H9 (cell line): ENCODE results near the gene YIPF1. TPM values are rescaled to one million over a fixed set of nuclear protein-coding genes. Genes with fewer than 3 reads are reported as not detected.

ENCODE experiments used
- DNase-seq: peaks from one replicate; pipeline ENCODE4 v3.0.0-alpha.2; 2017
- H2AFZ ChIP-seq: one replicate; pipeline ENCODE4 v1.6.1; 2013; ENCODE audit warnings: mild to moderate bottlenecking, low read length, control low read depth, moderate library complexity
- H2AK5ac ChIP-seq: 2 replicates; pipeline ENCODE4 v1.6.1; 2013; ENCODE audit warnings: low read length, control low read depth, mixed read lengths; ENCODE audit not compliant: insufficient read length
- H2BK120ac ChIP-seq: one replicate; pipeline ENCODE4 v1.6.1; 2013; ENCODE audit warnings: low read depth, mild to moderate bottlenecking, low read length, control low read depth, inconsistent platforms; ENCODE audit not compliant: poor library complexity, severe bottlenecking
- H2BK12ac ChIP-seq: 2 replicates; pipeline ENCODE4 v1.6.1; 2013; ENCODE audit warnings: low read length, control low read depth, mixed read lengths, low read depth; ENCODE audit not compliant: insufficient read length
- H2BK15ac ChIP-seq: 2 replicates; pipeline ENCODE4 v1.6.1; 2013; ENCODE audit warnings: low read depth, low read length, control low read depth
- H2BK20ac ChIP-seq: one replicate; pipeline ENCODE4 v1.6.1; 2013; ENCODE audit warnings: low read depth, mild to moderate bottlenecking, low read length, control low read depth, inconsistent platforms; ENCODE audit not compliant: poor library complexity, severe bottlenecking
- H2BK5ac ChIP-seq: 2 replicates; pipeline ENCODE4 v1.6.1; 2013; ENCODE audit warnings: low read length, control low read depth, mixed read lengths; ENCODE audit not compliant: insufficient read length
- H3K14ac ChIP-seq: 2 replicates; pipeline ENCODE4 v1.6.1; 2013; ENCODE audit warnings: low read length, control low read depth; ENCODE audit not compliant: insufficient read depth
- H3K18ac ChIP-seq: 2 replicates; pipeline ENCODE4 v1.6.1; 2013; ENCODE audit warnings: low read depth, mild to moderate bottlenecking, mixed read lengths, low read length, control low read depth; ENCODE audit not compliant: insufficient read length
- H3K23ac ChIP-seq: 2 replicates; pipeline ENCODE4 v1.6.1; 2013; ENCODE audit warnings: low read length, control low read depth, mixed read lengths, low read depth; ENCODE audit not compliant: insufficient read length
- H3K23me2 ChIP-seq: 2 replicates; pipeline ENCODE4 v1.6.1; 2013; ENCODE audit warnings: low read depth, mild to moderate bottlenecking, mixed read lengths, low read length, control low read depth; ENCODE audit not compliant: insufficient read length, poor library complexity, severe bottlenecking
- H3K27ac ChIP-seq: 2 replicates; pipeline ENCODE4 v1.5.1; 2013; ENCODE audit warnings: low read length, control low read depth, mixed read lengths, low read depth; ENCODE audit not compliant: insufficient read length
- H3K27me3 ChIP-seq: 2 replicates; pipeline ENCODE4 v1.6.1; 2013; ENCODE audit warnings: low read length, control low read depth, inconsistent platforms; ENCODE audit not compliant: insufficient read depth
- H3K4ac ChIP-seq: 2 replicates; pipeline ENCODE4 v1.6.1; 2013; ENCODE audit warnings: low read depth, mild to moderate bottlenecking, control low read depth, inconsistent platforms, low read length, moderate library complexity
- H3K4me1 ChIP-seq: 2 replicates; pipeline ENCODE4 v1.6.1; 2013; ENCODE audit warnings: low read length, control low read depth, inconsistent platforms; ENCODE audit not compliant: insufficient read depth
- H3K4me2 ChIP-seq: 2 replicates; pipeline ENCODE4 v1.6.1; 2013; ENCODE audit warnings: low read length, control low read depth, mixed read lengths; ENCODE audit not compliant: insufficient read length, insufficient read depth
- H3K56ac ChIP-seq: 2 replicates; pipeline ENCODE4 v1.6.1; 2013; ENCODE audit warnings: low read depth, mild to moderate bottlenecking, mixed read lengths, low read length, control low read depth; ENCODE audit not compliant: insufficient read length
- H3K79me1 ChIP-seq: 2 replicates; pipeline ENCODE4 v1.6.1; 2013; ENCODE audit warnings: low read depth, mild to moderate bottlenecking, moderate library complexity, low read length, control low read depth, inconsistent platforms; ENCODE audit not compliant: insufficient read depth, poor library complexity, severe bottlenecking
- H3K79me2 ChIP-seq: 2 replicates; pipeline ENCODE4 v1.6.1; 2013; ENCODE audit warnings: low read length, control low read depth, inconsistent platforms; ENCODE audit not compliant: insufficient read depth
- H3K9ac ChIP-seq: 2 replicates; pipeline ENCODE4 v1.6.1; 2013; ENCODE audit warnings: low read length, control low read depth, mixed read lengths; ENCODE audit not compliant: insufficient read length; ENCODE audit errors: extremely low read depth
- H3K9me3 ChIP-seq: one replicate; pipeline ENCODE4 v1.6.1; 2013; ENCODE audit warnings: low read depth, low read length, inconsistent platforms; ENCODE audit not compliant: control insufficient read depth
- H3T11ph ChIP-seq: one replicate; pipeline ENCODE4 v1.6.1; 2013; ENCODE audit warnings: mild to moderate bottlenecking, low read length, control low read depth, inconsistent platforms
- H4K20me1 ChIP-seq: one replicate; pipeline ENCODE4 v1.6.1; 2013; ENCODE audit not compliant: control insufficient read depth, insufficient read length, insufficient read depth
- H4K5ac ChIP-seq: 2 replicates; pipeline ENCODE4 v1.6.1; 2013; ENCODE audit warnings: low read depth, mild to moderate bottlenecking, mixed read lengths, low read length, control low read depth; ENCODE audit not compliant: insufficient read length
- H4K8ac ChIP-seq: replicated peaks from 2 replicates; pipeline ENCODE4 v1.6.1; 2013; ENCODE audit warnings: low read length, control low read depth, mixed read lengths, low read depth; ENCODE audit not compliant: insufficient read length
- H4K91ac ChIP-seq: 2 replicates; pipeline ENCODE4 v1.6.1; 2013; ENCODE audit warnings: low read depth, mild to moderate bottlenecking, moderate library complexity, mixed read lengths, low read length, control low read depth; ENCODE audit not compliant: insufficient read length
- H3K27ac Mint-ChIP-seq, 3 experiments: 2 replicates in 2 of 3; 3 replicates in 1 of 3; pipeline ENCODE4 v1.8.0; 2020 to 2021; ENCODE audit warnings: mixed read lengths in 3 of 3, mild to moderate bottlenecking in 1 of 3, moderate library complexity in 1 of 3
- H3K27me3 Mint-ChIP-seq: 2 replicates; pipeline ENCODE4 v1.8.0; 2021; ENCODE audit warnings: low read depth, mild to moderate bottlenecking, moderate library complexity, mixed read lengths
- H3K36me3 Mint-ChIP-seq, 3 experiments: 2 replicates in 2 of 3; 3 replicates in 1 of 3; pipeline ENCODE4 v1.8.0; 2020 to 2021; ENCODE audit warnings: low read depth in 3 of 3, mixed read lengths in 3 of 3; ENCODE audit not compliant: insufficient read depth in 1 of 3
- H3K4me1 Mint-ChIP-seq, 2 experiments: 2 replicates each; pipeline ENCODE4 v1.8.0; 2020; ENCODE audit warnings: mixed read lengths in 2 of 2
- H3K4me3 Mint-ChIP-seq, 2 experiments: 2 replicates in 1 of 2; 3 replicates in 1 of 2; pipeline ENCODE4 v1.8.0; 2020 to 2021; ENCODE audit warnings: mild to moderate bottlenecking in 2 of 2, mixed read lengths in 2 of 2, moderate library complexity in 1 of 2
- H3K9me3 Mint-ChIP-seq, 2 experiments: 2 replicates in 1 of 2; 3 replicates in 1 of 2; pipeline ENCODE4 v1.8.0; 2020; ENCODE audit warnings: mild to moderate bottlenecking in 2 of 2, mixed read lengths in 2 of 2, moderate library complexity in 1 of 2
- WGBS: extraction: QIAGEN DNeasy Blood & Tissue Kit; methylation state at CpG from one replicate; pipeline ENCODE4 v1.1.7; 2013; ENCODE audit warnings: missing lambda C conversion rate, low lambda C conversion rate, mixed read lengths; ENCODE audit not compliant: insufficient read length; ENCODE audit errors: extremely low coverage; 5-methylcytosine and 5-hydroxymethylcytosine counted together
- total RNA-seq: library from RNA; stranded (reverse); gene quantifications from 2 replicates; pipeline ENCODE4 v1.2.1, GENCODE V29; 2021
- TF ChIP-seq, protein P1 (sequence below): fragments of 200-600 bp; sonication (generic); conservative IDR thresholded peaks from 3 replicates; pipeline ENCODE4 v1.8.0; 2021; ENCODE audit warnings: antibody characterized with exemption, mild to moderate bottlenecking

Gene YIPF1
- total RNA-seq, 1 experiment from 2014 or later: 29.1 TPM

- Mint-ChIP-seq H3K9me3 (no peaks in the 10 kb centered on the region), H3K27ac (no peak overlapping the region; a peak in 1 of 7 replicates), H3K27me3 (peaks cover 7% of the 10 kb centered on the region), H3K4me3 (no peak overlapping the region), H3K36me3 (no peaks in the 10 kb centered on the region), H3K4me1 (peaks cover 0 to under 1% of the 10 kb centered on the region in 2 experiments; a peak in 1 of 4 replicates)
- Histone ChIP-seq H3K18ac (no peak overlapping the region), H4K91ac (no peak overlapping the region), H3K79me1 (no peaks in the 10 kb centered on the region), H4K20me1 (no peaks in the 10 kb centered on the region), H3K4me1 (no peaks in the 10 kb centered on the region), H4K5ac (no peak overlapping the region), H3K27me3 (no peaks in the 10 kb centered on the region), H2BK20ac (no peak overlapping the region), H4K8ac (no peak overlapping the region), H3K14ac (no peak overlapping the region), H3K27ac (no peak overlapping the region), H2AK5ac (no peak overlapping the region), H3K4me2 (no peak overlapping the region), H3K56ac (no peak overlapping the region), H2BK15ac (no peak overlapping the region), H3K4ac (no peak overlapping the region), H2BK12ac (no peak overlapping the region), H2AFZ (no peak overlapping the region), H3T11ph (no peak overlapping the region), H2BK120ac (no peak overlapping the region), H3K23me2 (no peaks in the 10 kb centered on the region), H3K9me3 (no peaks in the 10 kb centered on the region), H3K23ac (no peak overlapping the region), H3K79me2 (no peaks in the 10 kb centered on the region), H3K9ac (no peak overlapping the region), H2BK5ac (no peak overlapping the region)
- DNase-seq: no peak
- WGBS: no CpG with 5 or more reads among the region's 2 CpGs
- TF ChIP-seq, protein P1, sequence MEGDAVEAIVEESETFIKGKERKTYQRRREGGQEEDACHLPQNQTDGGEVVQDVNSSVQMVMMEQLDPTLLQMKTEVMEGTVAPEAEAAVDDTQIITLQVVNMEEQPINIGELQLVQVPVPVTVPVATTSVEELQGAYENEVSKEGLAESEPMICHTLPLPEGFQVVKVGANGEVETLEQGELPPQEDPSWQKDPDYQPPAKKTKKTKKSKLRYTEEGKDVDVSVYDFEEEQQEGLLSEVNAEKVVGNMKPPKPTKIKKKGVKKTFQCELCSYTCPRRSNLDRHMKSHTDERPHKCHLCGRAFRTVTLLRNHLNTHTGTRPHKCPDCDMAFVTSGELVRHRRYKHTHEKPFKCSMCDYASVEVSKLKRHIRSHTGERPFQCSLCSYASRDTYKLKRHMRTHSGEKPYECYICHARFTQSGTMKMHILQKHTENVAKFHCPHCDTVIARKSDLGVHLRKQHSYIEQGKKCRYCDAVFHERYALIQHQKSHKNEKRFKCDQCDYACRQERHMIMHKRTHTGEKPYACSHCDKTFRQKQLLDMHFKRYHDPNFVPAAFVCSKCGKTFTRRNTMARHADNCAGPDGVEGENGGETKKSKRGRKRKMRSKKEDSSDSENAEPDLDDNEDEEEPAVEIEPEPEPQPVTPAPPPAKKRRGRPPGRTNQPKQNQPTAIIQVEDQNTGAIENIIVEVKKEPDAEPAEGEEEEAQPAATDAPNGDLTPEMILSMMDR: no peak
Measured at GRCh38 chr1:53899206-53899628, 9.6 kb upstream of the YIPF1 start.
